LNCaP clone FGC (cell line): ENCODE data around the gene RND1.

ENCODE experiments used
- DNase-seq: peaks from one replicate; pipeline ENCODE4 v3.0.0-alpha.2; 2011; ENCODE audit warnings: low read depth
- H3K4me3 ChIP-seq: 2 replicates; pipeline ENCODE4 v1.5.1; 2011; ENCODE audit warnings: mild to moderate bottlenecking, low read depth, low read length, control low read depth
- CTCF ChIP-seq: IDR thresholded peaks from 2 replicates; pipeline ENCODE4 v1.5.1; 2012; ENCODE audit warnings: mild to moderate bottlenecking; ENCODE audit not compliant: control insufficient read depth, insufficient read depth; ENCODE audit errors: extremely low read depth

Gene RND1

GRCh38 chr12:48810903-48811431 is 54.7 kb downstream of the RND1 start:
- TF ChIP-seq CTCF = no peak
- H3K4me3 ChIP-seq = no peak overlapping the region
- DNase-seq = no peak

GRCh38 chr12:48807981-48808380 is 57.7 kb downstream of the RND1 start:
- DNase-seq = no peak
- no peak for TF ChIP-seq CTCF

More at GRCh38 chr12:48807981-48808380, 57.7 kb downstream of the RND1 start:
- no peak overlapping the region for H3K4me3 ChIP-seq
